ENCODE data around the gene HYDIN.
"Not testable (repeated sequence)": the region's sequence is repeated elsewhere in the genome, so short reads cannot be mapped to it uniquely, and the experiment has no call there.

HYDIN gene

DNA sequence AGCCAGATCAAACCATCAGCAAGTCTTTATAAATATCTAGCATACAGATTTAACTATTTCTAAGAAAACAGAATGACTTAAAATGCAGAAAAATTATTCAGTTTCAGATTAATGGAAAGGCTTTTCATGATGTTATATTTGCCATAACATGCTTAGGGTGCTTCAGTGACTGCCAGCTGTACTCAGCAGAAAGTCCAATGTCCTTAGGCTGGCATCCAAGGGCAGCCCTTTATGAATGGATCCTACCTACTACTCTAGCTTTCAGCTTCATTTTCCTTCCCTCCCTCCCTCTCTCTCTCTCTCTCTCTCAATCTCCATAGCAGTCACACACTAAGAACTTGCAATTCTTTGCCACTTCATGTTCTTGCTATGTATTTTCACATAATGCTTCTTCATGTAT, 124.6 kb downstream of the HYDIN start:
- not testable (repeated sequence) for DNase-seq (ENCODE audit: low spot score)

- not testable (repeated sequence) for DNase-seq (ENCODE audit: low spot score)
Measured at GRCh38 chr16:71083573-71083972, 146.9 kb downstream of the HYDIN start.

DNA sequence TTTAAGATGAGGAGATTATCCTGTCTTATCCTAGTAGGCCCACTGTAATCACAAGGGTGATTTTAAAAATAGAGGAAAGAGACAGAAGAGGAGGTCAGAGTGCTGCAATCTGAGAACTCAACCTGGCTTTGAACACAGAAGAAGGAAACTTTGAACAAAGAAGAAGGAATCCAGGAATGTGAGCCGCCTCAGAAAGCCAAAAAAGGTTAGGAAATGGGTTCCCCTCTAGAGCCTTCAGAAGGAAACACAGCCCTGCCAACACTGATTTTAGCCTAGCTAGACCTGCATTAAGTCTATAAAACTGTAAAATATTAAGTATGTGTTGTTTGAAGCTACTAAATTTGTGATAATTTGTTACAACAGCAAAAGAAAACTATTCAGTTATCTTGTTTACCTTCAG, 149.7 kb downstream of the HYDIN start:
- not testable (repeated sequence) for DNase-seq (ENCODE audit: low spot score)

GRCh38 chr16:71080262-71080661, 150.3 kb downstream of the HYDIN start:
- DNase-seq (ENCODE audit: low spot score), result not testable (repeated sequence)

DNA sequence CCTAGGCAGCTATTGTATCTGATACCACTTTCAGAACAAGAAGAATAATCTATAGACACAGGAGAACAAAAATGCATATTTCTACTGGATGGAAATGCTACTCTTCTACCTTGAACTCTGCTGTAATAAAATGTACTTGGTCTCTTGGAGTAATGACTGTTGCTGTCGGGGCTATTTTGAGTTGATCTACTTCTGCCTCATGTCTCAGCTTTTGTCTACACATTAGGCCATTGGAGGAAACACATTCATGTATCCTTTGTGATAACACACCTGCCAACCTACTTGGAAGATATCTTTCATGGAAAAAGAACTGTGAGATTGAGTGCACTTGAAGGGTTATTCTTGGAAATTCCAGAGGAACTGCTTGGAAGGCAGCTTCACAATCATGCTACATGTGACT, 159.9 kb downstream of the HYDIN start:
- not testable (repeated sequence) for DNase-seq (ENCODE audit: low spot score)

- DNase-seq (ENCODE audit: low spot score), result not testable (repeated sequence)
Measured at GRCh38 chr16:71069842-71070241, 160.7 kb downstream of the HYDIN start.

- DNase-seq (ENCODE audit: low spot score), result not testable (repeated sequence)
Measured at GRCh38 chr16:71053897-71054609, 176.5 kb downstream of the HYDIN start.

GRCh38 chr16:71050307-71050706, 180.2 kb downstream of the HYDIN start:
- DNase-seq (ENCODE audit: low spot score), result not testable (repeated sequence)

DNA sequence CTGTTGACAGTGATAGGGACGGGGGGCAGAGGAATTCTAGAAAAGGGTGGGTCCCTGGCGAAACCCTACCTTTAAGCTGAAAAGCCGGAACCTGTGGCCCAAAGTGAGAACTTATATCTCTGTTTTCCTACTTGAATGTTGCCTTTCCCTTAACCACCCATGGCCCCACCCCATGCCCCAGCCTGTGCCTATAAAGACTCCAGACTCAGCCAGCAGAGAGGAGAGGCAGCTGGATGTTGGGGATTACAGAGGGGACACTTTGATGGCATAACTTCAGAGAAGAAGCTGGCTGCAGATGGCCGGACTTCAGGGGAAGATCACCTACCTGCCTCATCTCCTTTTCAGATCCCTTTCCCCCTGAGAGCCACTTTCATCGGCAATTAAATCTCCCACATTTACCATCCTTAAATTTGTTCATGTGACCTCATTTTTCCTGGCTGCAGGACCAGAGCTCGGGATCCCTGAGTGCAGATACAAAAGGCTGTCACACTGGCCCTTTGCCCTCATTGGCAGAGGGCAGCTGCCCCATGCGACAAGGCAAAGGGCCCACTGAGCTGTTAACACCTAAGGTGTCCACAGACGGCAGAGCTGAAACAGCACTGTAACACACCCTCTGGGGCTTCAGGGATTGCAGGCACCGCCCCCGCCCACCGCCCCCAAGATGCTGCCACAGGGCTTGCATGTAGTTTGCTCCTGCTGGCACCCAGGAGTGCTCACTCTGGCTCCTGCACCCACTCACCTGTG, 191.0 kb downstream of the HYDIN start:
- DNase-seq (ENCODE audit: low spot score), result not testable (repeated sequence)

GRCh38 chr16:71038421-71038820, 192.1 kb downstream of the HYDIN start:
- not testable (repeated sequence) for DNase-seq (ENCODE audit: low spot score)

DNA sequence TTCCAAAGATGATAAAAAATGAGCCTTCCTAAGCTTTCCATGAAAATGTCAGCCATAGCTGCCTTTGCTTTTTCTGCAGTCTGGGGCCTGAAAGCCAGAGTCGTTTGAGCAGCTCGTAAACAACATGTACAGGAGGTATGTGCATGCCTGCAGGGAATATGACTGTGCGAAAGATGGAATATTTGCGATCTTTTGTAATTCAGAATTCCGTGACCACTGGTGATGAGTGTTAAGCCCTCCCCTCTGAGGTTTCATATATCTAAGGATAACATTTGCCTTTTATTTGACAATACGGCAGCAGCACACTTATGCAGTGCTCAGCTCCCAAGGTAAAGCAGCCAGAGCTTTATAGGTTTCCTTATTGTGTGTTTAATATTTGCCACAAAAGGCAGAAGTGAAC, 192.5 kb downstream of the HYDIN start:
- not testable (repeated sequence) for DNase-seq (ENCODE audit: low spot score)

DNA sequence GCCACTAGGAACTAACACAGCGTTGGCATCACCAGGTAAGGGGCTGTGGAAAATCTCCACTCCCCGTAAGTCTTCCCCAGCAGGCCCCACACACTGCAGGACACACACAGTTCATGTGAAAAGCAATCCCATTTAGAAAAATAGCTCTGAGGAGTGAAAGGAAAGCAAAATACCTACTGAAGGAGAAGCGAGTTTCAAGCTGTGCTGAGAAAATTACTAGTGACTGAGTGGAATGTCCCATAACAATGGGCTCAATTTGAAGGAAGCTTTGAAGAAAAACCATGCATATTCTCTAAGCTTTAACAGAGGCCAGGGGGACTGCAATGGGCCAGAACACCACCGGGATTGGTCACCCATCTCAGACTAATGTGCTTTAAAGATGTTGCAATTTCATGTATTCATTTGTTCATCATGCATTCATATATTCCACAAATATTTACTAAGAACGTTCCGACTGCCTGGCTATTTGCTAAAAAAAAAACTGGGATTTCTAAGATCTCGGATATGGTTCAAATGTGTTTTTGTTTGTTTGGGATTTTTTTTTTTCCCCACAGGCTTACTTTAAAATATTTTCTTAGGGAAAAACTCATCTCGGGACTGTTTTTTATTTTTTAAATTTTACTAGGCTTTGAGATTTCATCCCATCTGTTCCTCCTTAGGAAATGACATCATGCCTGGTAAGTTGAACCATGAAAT, 202.3 kb downstream of the HYDIN start:
- not testable (repeated sequence) for DNase-seq (ENCODE audit: low spot score)

GRCh38 chr16:71027511-71027910, 203.0 kb downstream of the HYDIN start:
- DNase-seq (ENCODE audit: low spot score), result not testable (repeated sequence)

GRCh38 chr16:71023851-71024439, 206.6 kb downstream of the HYDIN start:
- DNase-seq (ENCODE audit: low spot score), result not testable (repeated sequence)

DNA sequence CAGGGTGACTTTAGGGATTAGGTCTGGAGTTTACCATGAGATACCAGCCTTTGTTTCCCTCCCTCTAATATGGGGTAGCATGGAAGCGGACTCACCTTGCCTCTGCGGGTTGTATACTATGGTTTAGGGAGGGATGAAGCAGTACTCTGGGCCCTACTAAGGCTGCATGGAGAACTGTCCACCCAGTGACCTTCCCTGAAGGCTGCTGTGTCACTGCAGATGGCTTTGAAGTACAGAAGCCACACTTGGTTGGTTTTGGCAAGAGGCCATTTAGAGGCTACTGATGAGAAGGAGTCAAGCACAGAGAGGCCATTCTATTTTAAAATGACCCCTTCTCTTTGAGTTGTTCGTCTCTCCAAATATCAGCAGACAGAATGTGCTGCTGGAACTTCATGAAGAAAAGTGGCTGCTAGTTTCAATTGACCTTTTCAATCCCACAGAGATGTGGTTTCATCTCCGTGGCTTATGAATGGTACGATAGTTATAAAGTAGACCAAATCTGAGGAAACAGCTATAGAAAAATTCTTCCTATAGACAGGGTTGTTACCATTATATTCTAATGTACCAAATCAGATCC, 208.5 kb downstream of the HYDIN start:
- DNase-seq (ENCODE audit: low spot score), result not testable (repeated sequence)

DNA sequence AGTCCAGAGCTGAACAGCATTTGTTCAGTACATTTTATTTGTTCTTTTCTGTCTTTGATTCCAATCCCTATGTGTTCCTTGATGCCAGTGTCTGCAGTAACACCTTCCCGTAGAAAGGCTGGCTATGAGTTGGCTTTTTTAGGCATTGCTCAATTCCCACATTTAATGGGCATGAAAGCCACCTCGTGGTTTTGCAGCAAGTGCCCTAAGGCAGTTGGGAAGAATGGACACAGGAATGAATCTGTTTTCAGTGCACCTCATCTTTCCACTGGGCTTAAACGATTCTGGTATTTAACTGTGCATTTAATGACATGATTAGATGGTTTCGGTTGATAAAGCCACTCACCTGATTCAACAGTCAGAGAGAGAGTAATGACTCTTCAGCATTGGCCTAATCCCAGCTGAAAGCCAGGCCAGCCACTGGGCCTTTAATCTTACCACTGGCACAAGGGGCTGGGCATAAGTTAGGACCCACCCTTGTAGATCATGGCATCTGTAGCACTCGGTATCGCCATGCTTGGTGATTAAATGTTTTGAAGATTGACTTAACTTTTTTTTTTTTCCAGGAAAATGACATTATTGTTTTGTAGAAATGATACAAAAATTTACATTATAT, 211.3 kb downstream of the HYDIN start:
- not testable (repeated sequence) for DNase-seq (ENCODE audit: low spot score)

DNA sequence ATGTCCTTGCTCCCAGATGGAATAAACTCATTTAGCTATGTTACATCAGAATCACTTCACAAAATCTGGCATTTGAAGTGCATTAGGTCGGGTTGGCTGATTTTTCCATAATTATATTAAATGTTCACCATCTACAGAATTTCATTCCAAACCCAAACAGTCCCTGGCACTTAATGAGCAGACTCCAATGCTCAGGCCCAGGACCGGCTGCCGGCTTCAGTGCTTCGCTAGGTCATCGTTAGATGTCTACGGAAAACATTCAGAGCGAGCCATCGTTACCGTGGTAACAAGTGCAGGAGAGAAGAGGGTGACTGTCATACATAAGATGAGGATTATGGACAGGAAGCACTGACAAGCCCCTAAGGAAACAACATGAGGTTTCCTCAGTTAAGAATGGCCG, 215.1 kb downstream of the HYDIN start:
- not testable (repeated sequence) for DNase-seq (ENCODE audit: low spot score)

DNA sequence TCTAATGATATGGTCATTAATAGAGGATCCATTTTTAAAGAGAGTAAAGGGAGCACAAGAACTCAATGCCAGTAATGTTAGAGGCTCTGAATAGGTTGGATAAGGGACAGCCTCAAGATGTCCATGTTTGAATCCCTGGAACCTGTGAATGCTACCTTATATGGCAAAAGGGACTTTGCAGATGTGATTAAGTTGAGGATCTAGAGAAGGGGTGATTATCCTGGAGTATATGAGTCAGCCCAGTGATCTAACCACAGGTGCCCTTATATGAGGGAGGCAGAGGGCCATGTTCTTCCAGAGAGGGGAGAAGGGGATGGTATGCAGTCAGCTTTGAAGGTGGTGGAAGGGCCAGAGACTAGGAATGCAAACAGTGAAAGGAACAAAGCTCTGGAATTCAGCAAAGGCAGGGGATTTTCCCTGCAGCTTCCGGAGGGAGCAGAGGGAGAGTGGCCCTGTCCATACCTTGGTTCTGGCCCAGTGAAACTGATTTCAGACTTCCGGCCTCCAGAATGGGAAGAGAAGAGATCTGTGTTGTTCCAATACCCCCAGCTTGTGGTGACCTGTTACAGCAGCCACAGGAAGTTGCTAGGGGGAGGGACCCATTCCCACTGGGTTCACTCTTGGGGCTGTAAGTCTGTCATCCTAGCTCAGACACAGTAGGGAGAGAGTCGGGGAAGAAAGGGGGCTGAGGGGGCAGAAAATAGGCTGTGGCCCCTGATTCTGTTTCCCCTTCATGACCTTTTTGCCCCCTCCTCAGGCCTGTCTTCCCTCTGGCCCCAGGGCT, 220.9 kb downstream of the HYDIN start:
- DNase-seq (ENCODE audit: low spot score), result not testable (repeated sequence)

GRCh38 chr16:71006516-71006915, 224.0 kb downstream of the HYDIN start:
- not testable (repeated sequence) for DNase-seq (ENCODE audit: low spot score)

- not testable (repeated sequence) for DNase-seq (ENCODE audit: low spot score)
Measured at GRCh38 chr16:70999735-71000134, 230.8 kb downstream of the HYDIN start.

DNA sequence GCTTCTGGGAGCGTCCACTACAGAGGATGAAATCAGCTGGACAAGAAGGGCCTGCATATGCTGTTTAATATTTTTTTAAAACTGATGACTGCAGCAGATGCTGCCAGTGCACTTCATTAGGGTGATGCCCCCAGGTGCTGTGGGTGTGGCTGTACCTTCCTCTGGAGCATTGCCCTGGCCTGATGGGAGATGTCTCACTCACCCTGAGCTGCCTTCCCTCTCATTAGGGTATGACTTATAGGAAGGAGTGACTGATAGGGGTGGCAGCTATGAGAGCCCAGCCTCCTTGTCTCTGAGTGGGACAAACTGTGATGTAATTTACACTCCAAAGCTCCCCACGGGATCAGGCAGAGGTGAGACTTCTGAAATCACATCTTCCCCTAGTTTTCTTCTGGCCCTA, 234.7 kb downstream of the HYDIN start:
- not testable (repeated sequence) for DNase-seq (ENCODE audit: low spot score)
